AG04449 (cell line): ENCODE results near the gene FZR1.

Source experiments
- CTCF ChIA-PET: fragments of 350-600 bp; formaldehyde crosslinking; extraction: SDS; loops from one replicate; lab custom pipeline; 2021; ENCODE audit warnings: antibody characterized with exemption; lab: Yijun Ruan, JAX
- POLR2A ChIA-PET: fragments of 400-600, 350-600 bp; formaldehyde crosslinking; extraction: SDS; loops from one replicate; lab custom pipeline; 2020; ENCODE audit warnings: antibody characterized with exemption, inconsistent platforms; lab: Yijun Ruan, JAX
- DNase-seq: peaks from one replicate; pipeline ENCODE4 v3.0.0-alpha.2; 2010; ENCODE audit warnings: low read depth, low spot score
- H3K4me3 ChIP-seq: 2 replicates; pipeline ENCODE4 v1.5.1; 2011; ENCODE audit warnings: low read depth, mild to moderate bottlenecking, control low read depth, low read length
- CTCF ChIP-seq: IDR thresholded peaks from one replicate; pipeline ENCODE4 v1.5.1; 2011; ENCODE audit warnings: mild to moderate bottlenecking, moderate library complexity, low read length, control low read depth, inconsistent platforms; ENCODE audit not compliant: insufficient read depth; ENCODE audit errors: missing control alignments

FZR1 gene

GRCh38 chr19:3530389-3530788 lies 24.3 kb downstream of the FZR1 start:
- TF ChIP-seq CTCF: no peak
- DNase-seq: no peak
- ChIA-PET CTCF (interaction anchor here (2.4 kb wide), 1 partner anchor 14 kb away, joined by 15 read pairs; no protein-coding TSS in a partner anchor), POLR2A (no interaction called here)
- no peak overlapping the region for H3K4me3 ChIP-seq

GRCh38 chr19:3531716-3532115 lies 25.6 kb downstream of the FZR1 start:
- ChIA-PET POLR2A (no interaction called here), CTCF (interaction anchor here (2.4 kb wide), 1 partner anchor 13 kb away, joined by 15 read pairs; no protein-coding TSS in a partner anchor)
- no peak overlapping the region for H3K4me3 ChIP-seq
- DNase-seq: no peak
- TF ChIP-seq CTCF: no peak

GRCh38 chr19:3532154-3532786 lies 26.2 kb downstream of the FZR1 start:
- no peak for DNase-seq
- no peak for TF ChIP-seq CTCF
- H3K4me3 ChIP-seq: no peak overlapping the region
- ChIA-PET POLR2A (no interaction called here), CTCF (interaction anchor here (1.4 to 2.4 kb wide), 3 partner anchors 12 to 16 kb away, joined by 3 to 15 read pairs (median 4); no protein-coding TSS in a partner anchor)

DNA sequence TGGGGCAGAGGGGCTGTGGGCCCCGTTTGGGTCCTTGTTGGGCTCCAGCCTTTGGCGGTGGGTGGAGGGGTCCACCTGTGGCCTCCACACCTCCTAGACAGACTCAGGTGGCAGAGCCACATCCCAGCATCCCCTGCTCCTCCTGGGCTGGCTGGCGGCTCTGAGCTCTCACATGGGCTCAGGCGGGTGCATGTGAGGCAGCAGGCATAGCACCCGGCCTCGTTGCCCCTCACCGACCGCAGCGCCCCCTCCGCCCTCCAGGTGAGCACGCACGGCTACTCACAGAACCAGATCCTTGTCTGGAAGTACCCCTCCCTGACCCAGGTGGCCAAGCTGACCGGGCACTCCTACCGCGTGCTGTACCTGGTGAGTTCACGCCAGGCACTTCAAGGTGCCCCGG lies 26.9 kb downstream of the FZR1 start:
- POLR2A ChIA-PET: no interaction called here
- no peak overlapping the region for H3K4me3 ChIP-seq
- no peak for TF ChIP-seq CTCF
- DNase-seq: no peak
- CTCF ChIA-PET: interaction anchor here (0.9 to 2.4 kb wide), 4 partner anchors 12 to 17 kb away, joined by 3 to 15 read pairs (median 4); no protein-coding TSS in a partner anchor

- no peak for TF ChIP-seq CTCF
- CTCF ChIA-PET: interaction anchor here (0.9 to 1.6 kb wide), 3 partner anchors 11 to 18 kb away, joined by 3 to 4 read pairs (median 3); no protein-coding TSS in a partner anchor
- DNase-seq: no peak
- POLR2A ChIA-PET: no interaction called here
- no peak overlapping the region for H3K4me3 ChIP-seq
Observed at GRCh38 chr19:3533563-3534216, 27.6 kb downstream of the FZR1 start.
